Measurements from ENCODE around the gene RIMS3. TPM values are rescaled to one million over a fixed set of nuclear protein-coding genes. Genes with fewer than 3 reads are reported as not detected.

RIMS3 gene
- total RNA-seq, 1 donor, result 6.2 TPM

DNA sequence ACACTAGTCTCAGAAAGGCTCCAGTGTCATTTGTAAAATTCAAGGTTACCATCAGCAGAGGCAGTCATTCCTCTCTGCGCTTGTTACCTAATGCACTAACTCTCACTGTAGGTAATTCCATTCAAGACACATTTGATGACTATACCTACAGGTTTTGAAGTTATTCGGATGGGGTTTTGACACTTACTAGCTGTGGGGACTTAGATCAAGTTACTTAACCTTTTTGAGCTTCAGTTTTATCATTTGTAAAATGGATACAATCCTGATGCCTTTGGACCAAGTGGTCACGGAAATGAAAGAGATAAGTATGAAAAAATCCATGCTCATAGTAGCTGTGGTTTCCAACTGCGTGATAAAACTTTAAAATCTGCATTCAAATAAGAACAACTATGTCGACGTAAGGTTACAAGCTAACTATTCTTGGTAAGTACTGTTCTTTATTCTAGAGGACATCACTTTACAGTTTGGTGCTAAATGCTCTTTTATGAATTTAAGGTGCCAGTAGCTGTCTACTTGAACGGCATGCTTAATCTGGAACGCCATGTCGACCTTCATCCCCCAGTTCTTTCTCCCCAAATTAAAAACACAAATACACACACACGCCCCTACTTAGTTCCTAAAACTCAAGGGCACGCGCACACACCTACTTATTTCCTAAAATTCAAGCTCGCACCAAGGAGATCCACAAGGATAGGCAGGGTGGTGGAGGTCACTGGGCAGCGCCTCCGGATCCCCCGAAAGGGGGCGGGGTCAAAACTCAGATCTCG lies 25.5 kb upstream of the RIMS3 start:
- H3K4me3 ChIP-seq (ENCODE audit: insufficient read depth, low read length), result peak overlapping the region; percentile 97
- peak overlapping the region; percentile 81 for H2AFZ ChIP-seq (ENCODE audit: low read length)
- peak; percentile 52 for DNase-seq (ENCODE audit: insufficient read length, low spot score, missing footprints)
- H3K4me2 ChIP-seq (ENCODE audit: insufficient read depth, low read length), result peak overlapping the region; percentile 93
- TF ChIP-seq, protein P1, sequence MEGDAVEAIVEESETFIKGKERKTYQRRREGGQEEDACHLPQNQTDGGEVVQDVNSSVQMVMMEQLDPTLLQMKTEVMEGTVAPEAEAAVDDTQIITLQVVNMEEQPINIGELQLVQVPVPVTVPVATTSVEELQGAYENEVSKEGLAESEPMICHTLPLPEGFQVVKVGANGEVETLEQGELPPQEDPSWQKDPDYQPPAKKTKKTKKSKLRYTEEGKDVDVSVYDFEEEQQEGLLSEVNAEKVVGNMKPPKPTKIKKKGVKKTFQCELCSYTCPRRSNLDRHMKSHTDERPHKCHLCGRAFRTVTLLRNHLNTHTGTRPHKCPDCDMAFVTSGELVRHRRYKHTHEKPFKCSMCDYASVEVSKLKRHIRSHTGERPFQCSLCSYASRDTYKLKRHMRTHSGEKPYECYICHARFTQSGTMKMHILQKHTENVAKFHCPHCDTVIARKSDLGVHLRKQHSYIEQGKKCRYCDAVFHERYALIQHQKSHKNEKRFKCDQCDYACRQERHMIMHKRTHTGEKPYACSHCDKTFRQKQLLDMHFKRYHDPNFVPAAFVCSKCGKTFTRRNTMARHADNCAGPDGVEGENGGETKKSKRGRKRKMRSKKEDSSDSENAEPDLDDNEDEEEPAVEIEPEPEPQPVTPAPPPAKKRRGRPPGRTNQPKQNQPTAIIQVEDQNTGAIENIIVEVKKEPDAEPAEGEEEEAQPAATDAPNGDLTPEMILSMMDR (IDR thresholded peaks at IDR 0.05; ENCODE audit: extremely low read depth, low read depth, low read length), result no peak
- H3K27ac ChIP-seq (ENCODE audit: low read depth, low read length), result peak overlapping the region; percentile 93
- H3K27me3 ChIP-seq (ENCODE audit: insufficient read depth, low read length), result no peaks in the 10 kb centered on the region
- H4K20me1 ChIP-seq (ENCODE audit: insufficient read depth, low read length), result peaks cover 9% of the 10 kb centered on the region
- peaks cover 12% of the 10 kb centered on the region for H3K36me3 ChIP-seq (ENCODE audit: insufficient read depth, low read length)
- peaks cover 20% of the 10 kb centered on the region for H3K4me1 ChIP-seq (ENCODE audit: insufficient read depth, low read length)
- no peaks in the 10 kb centered on the region for H3K9me3 ChIP-seq (ENCODE audit: low read depth, low read length)
- peaks cover 66% of the 10 kb centered on the region for H3K79me2 ChIP-seq (ENCODE audit: insufficient read depth, low read length)

DNA sequence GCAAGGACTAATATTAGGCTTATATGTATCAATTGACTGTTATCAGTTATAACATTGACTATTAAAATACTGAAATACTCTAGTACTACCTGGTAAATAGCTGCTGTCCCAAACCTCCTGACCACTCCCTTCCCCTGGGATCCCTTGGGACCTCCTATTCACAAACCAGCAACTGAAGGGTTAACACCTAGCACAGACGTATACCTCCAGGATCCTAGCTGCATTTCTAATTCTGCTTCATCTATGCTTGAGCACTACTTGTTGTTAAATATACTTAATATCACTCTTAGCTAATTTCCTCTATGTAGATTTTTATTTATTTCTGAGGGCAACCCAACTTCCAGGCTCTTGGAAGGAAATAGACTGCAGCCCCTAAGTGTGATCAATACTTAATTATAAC lies 24.3 kb upstream of the RIMS3 start:
- DNase-seq (ENCODE audit: insufficient read length, low spot score, missing footprints), result no peak
- Histone ChIP-seq H4K20me1 (ENCODE audit: insufficient read depth, low read length) (peaks cover 9% of the 10 kb centered on the region), H3K27me3 (ENCODE audit: insufficient read depth, low read length) (no peaks in the 10 kb centered on the region), H3K36me3 (ENCODE audit: insufficient read depth, low read length) (peaks cover 12% of the 10 kb centered on the region), H3K4me2 (ENCODE audit: insufficient read depth, low read length) (no peak overlapping the region), H3K4me1 (ENCODE audit: insufficient read depth, low read length) (peaks cover 20% of the 10 kb centered on the region), H3K79me2 (ENCODE audit: insufficient read depth, low read length) (peaks cover 53% of the 10 kb centered on the region), H3K27ac (ENCODE audit: low read depth, low read length) (no peak overlapping the region), H3K4me3 (ENCODE audit: insufficient read depth, low read length) (no peak overlapping the region), H2AFZ (ENCODE audit: low read length) (no peak overlapping the region), H3K9me3 (ENCODE audit: low read depth, low read length) (no peaks in the 10 kb centered on the region)
- TF ChIP-seq, protein P1 (IDR thresholded peaks at IDR 0.05; ENCODE audit: extremely low read depth, low read depth, low read length), result no peak

DNA sequence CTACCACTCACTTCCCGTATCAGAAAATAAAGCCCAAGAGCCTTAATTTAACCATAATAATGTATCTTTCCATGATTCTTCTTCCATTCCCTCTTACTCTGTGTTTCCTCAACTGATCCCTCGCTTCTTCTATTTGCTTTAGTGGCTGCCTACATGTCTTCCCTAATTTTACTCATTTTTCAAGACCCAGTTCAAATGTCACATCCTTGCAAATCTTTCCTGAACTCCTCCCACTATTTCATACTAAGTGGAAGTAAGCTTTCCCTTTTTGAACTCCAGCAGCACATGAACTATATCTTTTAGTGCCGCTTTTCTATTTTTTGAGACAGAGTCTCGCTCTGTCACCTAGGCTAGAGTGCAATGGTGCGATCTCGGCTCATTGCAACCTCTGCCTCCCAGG lies 22.2 kb upstream of the RIMS3 start:
- peaks cover 33% of the 10 kb centered on the region for H3K79me2 ChIP-seq (ENCODE audit: insufficient read depth, low read length)
- peaks cover 12% of the 10 kb centered on the region for H3K4me1 ChIP-seq (ENCODE audit: insufficient read depth, low read length)
- no peak for DNase-seq (ENCODE audit: insufficient read length, low spot score, missing footprints)
- no peak overlapping the region for H3K27ac ChIP-seq (ENCODE audit: low read depth, low read length)
- H3K4me2 ChIP-seq (ENCODE audit: insufficient read depth, low read length), result no peak overlapping the region
- H2AFZ ChIP-seq (ENCODE audit: low read length), result no peak overlapping the region
- H3K9me3 ChIP-seq (ENCODE audit: low read depth, low read length), result no peaks in the 10 kb centered on the region
- H3K4me3 ChIP-seq (ENCODE audit: insufficient read depth, low read length), result no peak overlapping the region
- H4K20me1 ChIP-seq (ENCODE audit: insufficient read depth, low read length), result peaks cover 9% of the 10 kb centered on the region
- H3K27me3 ChIP-seq (ENCODE audit: insufficient read depth, low read length), result no peaks in the 10 kb centered on the region
- peaks cover 12% of the 10 kb centered on the region for H3K36me3 ChIP-seq (ENCODE audit: insufficient read depth, low read length)
- TF ChIP-seq, protein P1 (IDR thresholded peaks at IDR 0.05; ENCODE audit: extremely low read depth, low read depth, low read length), result no peak

DNA sequence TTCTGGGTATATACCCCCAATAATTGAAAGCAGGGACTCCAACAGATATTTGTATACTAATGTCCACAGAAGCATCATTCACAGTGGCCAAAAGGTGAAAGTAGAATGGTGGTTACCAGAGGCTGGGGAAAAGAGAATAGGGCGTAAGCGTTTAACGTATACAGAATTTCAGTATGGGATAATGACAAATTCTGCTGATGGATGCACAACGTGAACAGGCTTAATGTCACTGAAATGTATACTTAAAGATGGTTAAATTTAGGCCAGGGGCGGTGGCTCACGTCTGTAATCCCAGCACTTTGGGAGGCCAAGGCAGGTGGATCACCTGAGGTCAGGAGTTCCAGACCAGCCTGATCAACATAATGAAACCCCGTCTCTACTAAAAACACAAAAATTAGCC lies 21.6 kb upstream of the RIMS3 start:
- no peak overlapping the region for H3K4me2 ChIP-seq (ENCODE audit: insufficient read depth, low read length)
- no peaks in the 10 kb centered on the region for H3K27me3 ChIP-seq (ENCODE audit: insufficient read depth, low read length)
- no peaks in the 10 kb centered on the region for H3K9me3 ChIP-seq (ENCODE audit: low read depth, low read length)
- H2AFZ ChIP-seq (ENCODE audit: low read length), result no peak overlapping the region
- H3K79me2 ChIP-seq (ENCODE audit: insufficient read depth, low read length), result peaks cover 27% of the 10 kb centered on the region
- H4K20me1 ChIP-seq (ENCODE audit: insufficient read depth, low read length), result peaks cover 9% of the 10 kb centered on the region
- H3K4me1 ChIP-seq (ENCODE audit: insufficient read depth, low read length), result peaks cover 7% of the 10 kb centered on the region
- H3K27ac ChIP-seq (ENCODE audit: low read depth, low read length), result no peak overlapping the region
- H3K4me3 ChIP-seq (ENCODE audit: insufficient read depth, low read length), result no peak overlapping the region
- DNase-seq (ENCODE audit: insufficient read length, low spot score, missing footprints), result no peak
- H3K36me3 ChIP-seq (ENCODE audit: insufficient read depth, low read length), result peaks cover 12% of the 10 kb centered on the region
- TF ChIP-seq, protein P1 (IDR thresholded peaks at IDR 0.05; ENCODE audit: extremely low read depth, low read depth, low read length), result no peak
